ENCODE measurements around the gene R3HDM2.
"Not testable (repeated sequence)": the region's sequence is repeated elsewhere in the genome, so short reads cannot be mapped to it uniquely, and the experiment has no call there.

GRCh38 chr12:57276233-57276632, 154.6 kb downstream of the R3HDM2 start:
- TF ChIP-seq, protein P1, sequence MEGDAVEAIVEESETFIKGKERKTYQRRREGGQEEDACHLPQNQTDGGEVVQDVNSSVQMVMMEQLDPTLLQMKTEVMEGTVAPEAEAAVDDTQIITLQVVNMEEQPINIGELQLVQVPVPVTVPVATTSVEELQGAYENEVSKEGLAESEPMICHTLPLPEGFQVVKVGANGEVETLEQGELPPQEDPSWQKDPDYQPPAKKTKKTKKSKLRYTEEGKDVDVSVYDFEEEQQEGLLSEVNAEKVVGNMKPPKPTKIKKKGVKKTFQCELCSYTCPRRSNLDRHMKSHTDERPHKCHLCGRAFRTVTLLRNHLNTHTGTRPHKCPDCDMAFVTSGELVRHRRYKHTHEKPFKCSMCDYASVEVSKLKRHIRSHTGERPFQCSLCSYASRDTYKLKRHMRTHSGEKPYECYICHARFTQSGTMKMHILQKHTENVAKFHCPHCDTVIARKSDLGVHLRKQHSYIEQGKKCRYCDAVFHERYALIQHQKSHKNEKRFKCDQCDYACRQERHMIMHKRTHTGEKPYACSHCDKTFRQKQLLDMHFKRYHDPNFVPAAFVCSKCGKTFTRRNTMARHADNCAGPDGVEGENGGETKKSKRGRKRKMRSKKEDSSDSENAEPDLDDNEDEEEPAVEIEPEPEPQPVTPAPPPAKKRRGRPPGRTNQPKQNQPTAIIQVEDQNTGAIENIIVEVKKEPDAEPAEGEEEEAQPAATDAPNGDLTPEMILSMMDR (IDR thresholded peaks at IDR 0.05 in 2 of 3, conservative IDR thresholded peaks at IDR 0.05 in 1 of 3; ENCODE audit: borderline replicate concordance in 1 of 3, insufficient read depth in 1 of 3, low read depth in 2 of 3, low read length in 2 of 3): not testable (repeated sequence)
- TF ChIP-seq POLR2A (IDR thresholded peaks at IDR 0.05; ENCODE audit: borderline replicate concordance, extremely low read depth, insufficient read depth, insufficient read length); EGR1 (IDR thresholded peaks at IDR 0.05; ENCODE audit: low read depth); ZFX (IDR thresholded peaks at IDR 0.05): not testable (repeated sequence)
- TF ChIP-seq, protein P2, sequence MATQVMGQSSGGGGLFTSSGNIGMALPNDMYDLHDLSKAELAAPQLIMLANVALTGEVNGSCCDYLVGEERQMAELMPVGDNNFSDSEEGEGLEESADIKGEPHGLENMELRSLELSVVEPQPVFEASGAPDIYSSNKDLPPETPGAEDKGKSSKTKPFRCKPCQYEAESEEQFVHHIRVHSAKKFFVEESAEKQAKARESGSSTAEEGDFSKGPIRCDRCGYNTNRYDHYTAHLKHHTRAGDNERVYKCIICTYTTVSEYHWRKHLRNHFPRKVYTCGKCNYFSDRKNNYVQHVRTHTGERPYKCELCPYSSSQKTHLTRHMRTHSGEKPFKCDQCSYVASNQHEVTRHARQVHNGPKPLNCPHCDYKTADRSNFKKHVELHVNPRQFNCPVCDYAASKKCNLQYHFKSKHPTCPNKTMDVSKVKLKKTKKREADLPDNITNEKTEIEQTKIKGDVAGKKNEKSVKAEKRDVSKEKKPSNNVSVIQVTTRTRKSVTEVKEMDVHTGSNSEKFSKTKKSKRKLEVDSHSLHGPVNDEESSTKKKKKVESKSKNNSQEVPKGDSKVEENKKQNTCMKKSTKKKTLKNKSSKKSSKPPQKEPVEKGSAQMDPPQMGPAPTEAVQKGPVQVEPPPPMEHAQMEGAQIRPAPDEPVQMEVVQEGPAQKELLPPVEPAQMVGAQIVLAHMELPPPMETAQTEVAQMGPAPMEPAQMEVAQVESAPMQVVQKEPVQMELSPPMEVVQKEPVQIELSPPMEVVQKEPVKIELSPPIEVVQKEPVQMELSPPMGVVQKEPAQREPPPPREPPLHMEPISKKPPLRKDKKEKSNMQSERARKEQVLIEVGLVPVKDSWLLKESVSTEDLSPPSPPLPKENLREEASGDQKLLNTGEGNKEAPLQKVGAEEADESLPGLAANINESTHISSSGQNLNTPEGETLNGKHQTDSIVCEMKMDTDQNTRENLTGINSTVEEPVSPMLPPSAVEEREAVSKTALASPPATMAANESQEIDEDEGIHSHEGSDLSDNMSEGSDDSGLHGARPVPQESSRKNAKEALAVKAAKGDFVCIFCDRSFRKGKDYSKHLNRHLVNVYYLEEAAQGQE (IDR thresholded peaks at IDR 0.05; ENCODE audit: low read depth): not testable (repeated sequence)

Measured in HCT116 (cell line).